Endodermal cell (in vitro differentiated cells): ENCODE results near the gene NEUROG1. TPM values are rescaled to one million over a fixed set of nuclear protein-coding genes. Genes with fewer than 3 reads are reported as not detected.
A peak's percentile ranks its signal among the peaks of the same experiment; 100 is the strongest.

Source experiments
- DNase-seq: peaks from one replicate; pipeline ENCODE4 v3.0.0-alpha.2; 2017
- H3K27ac ChIP-seq: 2 replicates; pipeline ENCODE4 v1.5.1; 2013; ENCODE audit warnings: mild to moderate bottlenecking, low read depth, low read length, moderate library complexity
- H3K27me3 ChIP-seq: 2 replicates; pipeline ENCODE4 v1.6.1; 2013; ENCODE audit warnings: mild to moderate bottlenecking, low read length, moderate library complexity; ENCODE audit not compliant: insufficient read depth, control insufficient read depth, poor library complexity, severe bottlenecking
- H3K36me3 ChIP-seq: 2 replicates; pipeline ENCODE4 v1.7.0; 2013; ENCODE audit warnings: mild to moderate bottlenecking, low read length, moderate library complexity; ENCODE audit not compliant: control insufficient read depth, insufficient read depth
- H3K4me1 ChIP-seq: one replicate; pipeline ENCODE4 v1.7.0; 2013; ENCODE audit warnings: low read length; ENCODE audit not compliant: control insufficient read depth, insufficient read depth
- H3K4me3 ChIP-seq: 2 replicates; pipeline ENCODE4 v1.5.1; 2013; ENCODE audit warnings: mild to moderate bottlenecking, low read length, moderate library complexity
- H3K9ac ChIP-seq: 2 replicates; pipeline ENCODE4 v1.6.1; 2013; ENCODE audit warnings: mild to moderate bottlenecking, low read length, moderate library complexity; ENCODE audit not compliant: poor library complexity, severe bottlenecking; ENCODE audit errors: extremely low read depth
- H3K9me3 ChIP-seq: 2 replicates; pipeline ENCODE4 v1.6.1; 2013; ENCODE audit warnings: mild to moderate bottlenecking, low read length, moderate library complexity; ENCODE audit not compliant: control insufficient read depth
- H3K27ac Mint-ChIP-seq: 2 replicates; pipeline ENCODE4 v1.8.0; 2020; ENCODE audit warnings: mixed read lengths
- H3K27me3 Mint-ChIP-seq: 2 replicates; pipeline ENCODE4 v1.8.0; 2021; ENCODE audit warnings: mild to moderate bottlenecking, mixed read lengths; ENCODE audit not compliant: insufficient read depth
- H3K36me3 Mint-ChIP-seq: 2 replicates; pipeline ENCODE4 v1.8.0; 2020; ENCODE audit warnings: low read depth, mixed read lengths
- H3K4me1 Mint-ChIP-seq: 2 replicates; pipeline ENCODE4 v1.8.0; 2020; ENCODE audit warnings: mixed read lengths
- H3K4me3 Mint-ChIP-seq: 2 replicates; pipeline ENCODE4 v1.8.0; 2020; ENCODE audit warnings: mild to moderate bottlenecking, moderate library complexity, mixed read lengths
- H3K9me3 Mint-ChIP-seq: 2 replicates; pipeline ENCODE4 v1.8.0; 2020; ENCODE audit warnings: mild to moderate bottlenecking, mixed read lengths
- WGBS, 2 experiments: methylation state at CpG; one replicate each; pipeline versions ENCODE4 v1.1.5 to v1.1.7; 2013; ENCODE audit warnings: missing lambda C conversion rate in 2 of 2, mixed read lengths in 1 of 2; ENCODE audit not compliant: insufficient coverage in 1 of 2, insufficient read length in 1 of 2; 5-methylcytosine and 5-hydroxymethylcytosine counted together
- total RNA-seq, 2 donors: library from RNA; stranded (reverse); fragmentation: NEBNext Ultra II Directional in 1 of 2; extraction: Animal tissue kit (Norgen Biotek cat#: 25700) in 1 of 2; gene quantifications; 2 replicates in 1 of 2; 3 replicates in 1 of 2; pipeline ENCODE4 v1.2.1, GENCODE V29; 2021
- TF ChIP-seq, protein P1 (sequence below): fragments of 200-600 bp; sonication (generic); conservative IDR thresholded peaks from 2 replicates; pipeline ENCODE4 v1.5.0; 2021; ENCODE audit warnings: antibody characterized with exemption, mild to moderate bottlenecking

Gene NEUROG1
- total RNA-seq, 2 donors from 2014 or later, result not detected

- Mint-ChIP-seq H3K4me1 (peaks cover 32% of the 10 kb centered on the region), H3K36me3 (no peaks in the 10 kb centered on the region), H3K4me3 (peak overlapping the region; percentile 49), H3K27ac (no peak overlapping the region), H3K9me3 (no peaks in the 10 kb centered on the region), H3K27me3 (no peaks in the 10 kb centered on the region)
- TF ChIP-seq, protein P1, sequence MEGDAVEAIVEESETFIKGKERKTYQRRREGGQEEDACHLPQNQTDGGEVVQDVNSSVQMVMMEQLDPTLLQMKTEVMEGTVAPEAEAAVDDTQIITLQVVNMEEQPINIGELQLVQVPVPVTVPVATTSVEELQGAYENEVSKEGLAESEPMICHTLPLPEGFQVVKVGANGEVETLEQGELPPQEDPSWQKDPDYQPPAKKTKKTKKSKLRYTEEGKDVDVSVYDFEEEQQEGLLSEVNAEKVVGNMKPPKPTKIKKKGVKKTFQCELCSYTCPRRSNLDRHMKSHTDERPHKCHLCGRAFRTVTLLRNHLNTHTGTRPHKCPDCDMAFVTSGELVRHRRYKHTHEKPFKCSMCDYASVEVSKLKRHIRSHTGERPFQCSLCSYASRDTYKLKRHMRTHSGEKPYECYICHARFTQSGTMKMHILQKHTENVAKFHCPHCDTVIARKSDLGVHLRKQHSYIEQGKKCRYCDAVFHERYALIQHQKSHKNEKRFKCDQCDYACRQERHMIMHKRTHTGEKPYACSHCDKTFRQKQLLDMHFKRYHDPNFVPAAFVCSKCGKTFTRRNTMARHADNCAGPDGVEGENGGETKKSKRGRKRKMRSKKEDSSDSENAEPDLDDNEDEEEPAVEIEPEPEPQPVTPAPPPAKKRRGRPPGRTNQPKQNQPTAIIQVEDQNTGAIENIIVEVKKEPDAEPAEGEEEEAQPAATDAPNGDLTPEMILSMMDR, result no peak
- no peaks in the 10 kb centered on the region for H3K36me3 ChIP-seq
- DNase-seq, result no peak
- no peaks in the 10 kb centered on the region for H3K9me3 ChIP-seq
- H3K27ac ChIP-seq, result no peak overlapping the region
- WGBS, 2 experiments, result 0 to 6% methylated on average over 3 to 14 of the region's 14 CpGs
- peak overlapping the region; percentile 37 for H3K4me3 ChIP-seq
- peaks cover 100% of the 10 kb centered on the region for H3K27me3 ChIP-seq
- peaks cover 6% of the 10 kb centered on the region for H3K4me1 ChIP-seq
- H3K9ac ChIP-seq, result no peak overlapping the region
These were observed 44.7 kb downstream of the NEUROG1 start for GRCh38 chr5:135491038-135491551.

DNA sequence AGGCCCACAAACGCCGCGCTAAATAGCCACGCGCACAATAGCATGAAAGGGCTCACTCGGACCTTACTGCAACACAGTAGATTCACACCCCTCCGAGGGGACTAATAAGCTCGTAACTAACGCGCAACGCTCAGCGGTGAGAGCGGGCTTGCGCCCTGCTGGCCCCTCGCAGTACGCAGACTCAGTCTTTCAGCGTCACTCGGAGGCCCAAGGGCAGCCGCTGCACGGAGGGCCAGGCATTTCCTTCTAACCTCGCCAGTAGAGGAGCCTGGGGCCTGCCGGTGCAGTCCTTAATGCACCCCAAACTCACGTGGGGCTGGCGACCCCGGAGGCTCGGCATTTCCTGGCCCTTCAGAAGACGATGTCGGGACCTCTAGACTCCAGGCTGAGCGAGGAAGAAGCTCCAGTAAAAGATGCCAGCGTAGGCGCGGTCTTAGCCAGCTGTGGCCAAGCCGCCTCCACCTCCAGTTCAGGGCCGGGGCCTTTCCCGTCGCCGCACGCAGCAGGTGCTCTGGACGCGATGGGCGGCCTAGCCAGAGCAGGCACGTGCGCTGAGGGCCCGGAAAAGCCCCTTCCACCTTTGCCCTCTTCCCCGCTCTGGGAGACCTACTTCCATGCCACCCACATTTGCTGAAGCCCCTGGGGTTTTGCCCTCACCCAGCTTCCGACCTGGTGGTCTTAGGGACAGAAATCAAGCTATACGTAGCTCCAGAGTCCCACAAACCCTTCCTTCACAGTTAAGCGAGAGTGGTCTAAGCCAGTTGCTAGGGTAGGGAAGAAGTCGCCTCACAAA lies 45.3 kb downstream of the NEUROG1 start:
- Histone ChIP-seq H3K9ac (no peak overlapping the region), H3K4me3 (peak overlapping the region; percentile 73), H3K36me3 (no peaks in the 10 kb centered on the region), H3K27ac (no peak overlapping the region), H3K27me3 (peaks cover 100% of the 10 kb centered on the region), H3K9me3 (no peaks in the 10 kb centered on the region), H3K4me1 (peaks cover 6% of the 10 kb centered on the region)
- Mint-ChIP-seq H3K4me1 (peaks cover 34% of the 10 kb centered on the region), H3K27ac (no peak overlapping the region), H3K9me3 (no peaks in the 10 kb centered on the region), H3K27me3 (no peaks in the 10 kb centered on the region), H3K4me3 (peak overlapping the region; percentile 49), H3K36me3 (no peaks in the 10 kb centered on the region)
- TF ChIP-seq, protein P1, result peak; percentile 7
- 3 to 7% methylated on average over 11 to 49 of the region's 49 CpGs for WGBS, 2 experiments
- DNase-seq, result peak; percentile 79

GRCh38 chr5:135489466-135490244 lies 46.1 kb downstream of the NEUROG1 start:
- Histone ChIP-seq H3K27ac (no peak overlapping the region), H3K9me3 (no peaks in the 10 kb centered on the region), H3K27me3 (peaks cover 100% of the 10 kb centered on the region), H3K36me3 (no peaks in the 10 kb centered on the region), H3K4me1 (peaks cover 6% of the 10 kb centered on the region), H3K9ac (no peak overlapping the region), H3K4me3 (peak overlapping the region; percentile 73)
- Mint-ChIP-seq H3K36me3 (no peaks in the 10 kb centered on the region), H3K4me1 (peaks cover 39% of the 10 kb centered on the region), H3K4me3 (peak overlapping the region; percentile 49), H3K9me3 (no peaks in the 10 kb centered on the region), H3K27ac (no peak overlapping the region), H3K27me3 (no peaks in the 10 kb centered on the region)
- 2% methylated on average over 32 to 53 of the region's 53 CpGs for WGBS, 2 experiments
- DNase-seq, result peak; percentile 73
- TF ChIP-seq, protein P1, result no peak
